K562 (cell line): ENCODE results near the gene NODAL. TPM values are rescaled to one million over a fixed set of nuclear protein-coding genes. Genes with fewer than 3 reads are reported as not detected.

Experiments
- ATAC-seq: fragments of 200-7000 bp; cut with Tn5 transposase; 3 replicates; pipeline ENCODE4 v1.9.1; 2020; ENCODE audit warnings: moderate library complexity
- BruUV-seq: library from RNA; stranded (reverse); fragments of 400-500 nt; replicated peaks from 2 replicates; lab custom pipeline; 2021; lab: Mats Ljungman, UMichigan
- CTCF ChIA-PET: fragments of 300-600 bp; formaldehyde crosslinking; extraction: SDS; loops from one replicate; lab custom pipeline; 2021; ENCODE audit warnings: low intra/inter-chr PET ratio; lab: Yijun Ruan, JAX
- POLR2A ChIA-PET: fragments of 300-600, 350-650 bp; sonication (Branson Sonifier 250); formaldehyde crosslinking; extraction: SDS; loops from one replicate; lab custom pipeline; 2021; ENCODE audit warnings: antibody characterized with exemption, inconsistent platforms; lab: Yijun Ruan, JAX
- DNase-seq, 4 experiments: peaks; one replicate each; pipeline versions ENCODE4 v3.0.0 to v3.0.0-alpha.2; 2011 to 2018; ENCODE audit warnings: low spot score in 3 of 4, mixed read lengths in 3 of 4; ENCODE audit errors: extremely low read depth in 1 of 4
- FAIRE-seq: peaks from 2 replicates; lab custom pipeline; 2011; peaks lifted over from hg19 to GRCh38; lab: Jason Lieb, UNC
- H2AFZ ChIP-seq: 2 replicates; pipeline ENCODE4 v1.6.0; 2011; ENCODE audit warnings: low read depth, low read length, control low read depth, inconsistent platforms
- H3K27ac ChIP-seq: fragments of 200-600 bp; 3 replicates; pipeline ENCODE4 v1.8.0; 2011; ENCODE audit warnings: low read depth, mild to moderate bottlenecking, control low read depth, inconsistent platforms, low read length, moderate library complexity, mixed read lengths; ENCODE audit errors: extremely low read depth
- H3K27me3 ChIP-seq, 2 experiments: fragments of 300-600 bp in 1 of 2; 2 replicates in 1 of 2; 3 replicates in 1 of 2; pipeline versions ENCODE4 v1.6.0 to v1.8.0; 2011; ENCODE audit warnings: inconsistent platforms in 2 of 2, low read length in 2 of 2, mild to moderate bottlenecking in 1 of 2, mixed read lengths in 1 of 2, moderate library complexity in 1 of 2; ENCODE audit not compliant: control insufficient read depth in 2 of 2, insufficient read depth in 2 of 2
- H3K36me3 ChIP-seq: fragments of 300-600 bp; 3 replicates; pipeline ENCODE4 v1.8.0; 2011; ENCODE audit warnings: mild to moderate bottlenecking, low read length, inconsistent platforms; ENCODE audit not compliant: control insufficient read depth, insufficient read depth
- H3K4me1 ChIP-seq, 2 experiments: fragments of 200-600 bp in 1 of 2; replicated peaks in 1 of 2; 2 replicates in 1 of 2; 3 replicates in 1 of 2; pipeline versions ENCODE4 v1.5.1 to v1.8.0; 2011; ENCODE audit warnings: inconsistent platforms in 2 of 2, low read length in 2 of 2, mild to moderate bottlenecking in 1 of 2, mixed read lengths in 1 of 2, moderate library complexity in 1 of 2; ENCODE audit not compliant: control insufficient read depth in 2 of 2, insufficient read depth in 2 of 2
- H3K4me2 ChIP-seq: 2 replicates; pipeline ENCODE4 v1.6.1; 2011; ENCODE audit warnings: low read length, control low read depth, inconsistent platforms, mixed read lengths; ENCODE audit not compliant: insufficient read depth
- H3K4me3 ChIP-seq: fragments of 200-600 bp; sonication (generic), shearing (Covaris generic); 2 replicates; pipeline ENCODE4 v1.5.1; 2016; ENCODE audit warnings: control low read depth, inconsistent platforms
- H3K79me2 ChIP-seq: fragments of 200-600 bp; 3 replicates; pipeline ENCODE4 v1.8.0; 2011; ENCODE audit warnings: low read length, inconsistent platforms; ENCODE audit not compliant: control insufficient read depth, insufficient read depth
- H3K9ac ChIP-seq, 2 experiments: 2 replicates each; pipeline versions ENCODE4 v1.6.0 to v1.6.1; 2011; ENCODE audit warnings: low read depth in 2 of 2, low read length in 2 of 2, control low read depth in 1 of 2, inconsistent platforms in 1 of 2, mild to moderate bottlenecking in 1 of 2, mixed read lengths in 1 of 2; ENCODE audit not compliant: insufficient read depth in 1 of 2
- H3K9me1 ChIP-seq: one replicate; pipeline ENCODE4 v1.6.0; 2011; ENCODE audit warnings: inconsistent platforms, mild to moderate bottlenecking, low read length, moderate library complexity; ENCODE audit not compliant: control insufficient read depth, insufficient read depth
- H3K9me3 ChIP-seq: replicated peaks from 2 replicates; pipeline ENCODE4 v1.5.1; 2011; ENCODE audit warnings: low read depth, low read length, inconsistent platforms; ENCODE audit not compliant: control insufficient read depth, insufficient read depth
- H4K20me1 ChIP-seq: replicated peaks from 2 replicates; pipeline ENCODE4 v1.6.1; 2011; ENCODE audit warnings: low read length, inconsistent platforms, mixed read lengths; ENCODE audit not compliant: control insufficient read depth, insufficient read depth
- ASH1L ChIP-seq: fragments of 450-650 bp; IDR thresholded peaks from 2 replicates; pipeline ENCODE4 v1.6.1; 2018; ENCODE audit warnings: borderline replicate concordance, mild to moderate bottlenecking, low read depth; ENCODE audit not compliant: partially characterized antibody
- CREB1 ChIP-seq, 2 experiments: sonication (generic) in 1 of 2; formaldehyde crosslinking in 1 of 2; IDR thresholded peaks; 2 replicates each; pipeline versions ENCODE4 v1.6.1 to v1.8.0; 2012 to 2022; ENCODE audit warnings: inconsistent platforms in 1 of 2, mild to moderate bottlenecking in 1 of 2, missing genetic modification reagents in 1 of 2, moderate library complexity in 1 of 2
- ELF2 ChIP-seq: fragments of 250-450 bp; sonication (Bioruptor Pico); IDR thresholded peaks from 2 replicates; pipeline ENCODE4 v1.5.0; 2021; ENCODE audit warnings: mild to moderate bottlenecking
- LARP7 ChIP-seq: fragments of 450-650 bp; IDR thresholded peaks from 2 replicates; pipeline ENCODE4 v1.6.1; 2016
- MNT ChIP-seq, 2 experiments: fragments of 450-650 bp; conservative IDR thresholded peaks; 2 replicates each; pipeline ENCODE4 v1.6.1; 2017; ENCODE audit warnings: mild to moderate bottlenecking in 2 of 2, moderate library complexity in 2 of 2
- SMARCA5 ChIP-seq: fragments of 450-650 bp; IDR thresholded peaks from 2 replicates; pipeline ENCODE4 v1.6.1; 2016
- TAL1 ChIP-seq: fragments of 450-650 bp; IDR thresholded peaks from 2 replicates; pipeline ENCODE4 v1.6.1; 2016; ENCODE audit warnings: mild to moderate bottlenecking
- ZKSCAN1 ChIP-seq: fragments of 150-350 bp; IDR thresholded peaks from 2 replicates; pipeline ENCODE4 v1.6.1; 2016; ENCODE audit warnings: low read depth, low read length
- WGBS: fragments of 100-300 bp; shearing (Covaris generic); methylation state at CpG from one replicate; pipeline ENCODE4 v1.1.6; 2016; ENCODE audit warnings: low coverage, mixed read lengths; ENCODE audit not compliant: insufficient coverage; ENCODE audit errors: missing lambda C conversion rate; 5-methylcytosine and 5-hydroxymethylcytosine counted together
- in situ Hi-C: fragments of 300-500 bp; cut with MboI; formaldehyde crosslinking; loops from 4 replicates; pipeline ENCODE4 v1.15.0; 2018; ENCODE audit warnings: inconsistent platforms, mixed read lengths
- intact Hi-C: fragments of 100-400 bp; cut with micrococcal nuclease; formaldehyde crosslinking; loops from 2 replicates; pipeline ENCODE4 v1.14.2; 2022
- polyA plus RNA-seq, 8 experiments: library from polyadenylated mRNA; depleted of rRNA in 4 of 8; stranded (reverse) in 5 of 8; unstranded in 3 of 8; fragments of >200 nt; fragmentation: Nextera tagmentation in 2 of 8; fragmentation: Illumina TruSeq in 1 of 8; extraction: Ambion mirVana in 2 of 8; extraction: Trizol in 1 of 8; gene quantifications; 2 replicates each; pipeline versions ENCODE4 v1.2.1 to v1.2.3, GENCODE V29; 2011 to 2014; ENCODE audit warnings: inconsistent platforms in 1 of 8, missing spikeins in 1 of 8
- total RNA-seq, 7 experiments: library from RNA; depleted of rRNA in 6 of 7; stranded (reverse); fragments of >200 nt in 6 of 7; fragmentation: Illumina TruSeq in 2 of 7; extraction: Trizol in 2 of 7; gene quantifications; 2 replicates each; pipeline versions ENCODE4 v1.2.1 to v1.2.3, GENCODE V29; 2011 to 2021; ENCODE audit warnings: low replicate concordance in 1 of 7

Gene NODAL
- total and polyA plus RNA-seq, 9 of the 15 experiments (the other 6 are each of a cell fraction or from before 2014, with no cell fraction given): not detected

GRCh38 chr10:70474780-70475179 lies 33.3 kb upstream of the NODAL start:
- H3K9me1 ChIP-seq: no peaks in the 10 kb centered on the region
- H3K36me3 ChIP-seq: no peaks in the 10 kb centered on the region; the same call in 2 of the 3 replicates
- 20% methylated on average over 2 of the region's 2 CpGs for WGBS
- FAIRE-seq (no peak), DNase-seq (no peak), ATAC-seq (no peak)
- H3K4me1 ChIP-seq: peaks cover 0 to 18% of the 10 kb centered on the region in 2 experiments; a peak in 4 of 5 replicates
- ChIA-PET CTCF (no interaction called here), POLR2A (no interaction called here)
- no peaks in the 10 kb centered on the region for H3K9me3 ChIP-seq
- H3K27me3 ChIP-seq: peaks cover 48 to 87% of the 10 kb centered on the region in 2 experiments; a peak in 4 of 5 replicates
- H3K4me2 ChIP-seq: no peak overlapping the region
- peaks cover 24% of the 10 kb centered on the region for H4K20me1 ChIP-seq
- H3K4me3 ChIP-seq: no peak overlapping the region
- no peak overlapping the region for H3K27ac ChIP-seq
- intact Hi-C loops: loop anchor here (5.0 kb wide), 1 partner anchor 53 kb away; no protein-coding TSS in a partner anchor
- no peak overlapping the region for H3K9ac ChIP-seq
- TF ChIP-seq SMARCA5 (no peak), ASH1L (no peak), TAL1 (no peak), CREB1 (IDR thresholded peaks at IDR 0.05) (no peak), CREB1 (CRISPR knock-in tag; IDR thresholded peaks at IDR 0.05) (no peak), MNT (conservative IDR thresholded peaks at IDR 0.05) (no peak), ELF2 (CRISPR knock-in tag) (no peak), LARP7 (no peak), ZKSCAN1 (no peak)
- H2AFZ ChIP-seq: no peak overlapping the region
- no peaks in the 10 kb centered on the region for H3K79me2 ChIP-seq
- no TSS peak for BruUV-seq
- in situ Hi-C loops: no loop called here
